ENCODE measurements around the gene ERLEC1.
"Not testable (repeated sequence)": the region's sequence is repeated elsewhere in the genome, so short reads cannot be mapped to it uniquely, and the experiment has no call there.

Gene ERLEC1

GRCh38 chr2:53842891-53843290 lies 56.0 kb downstream of the ERLEC1 start:
- no peak for DNase-seq

DNA sequence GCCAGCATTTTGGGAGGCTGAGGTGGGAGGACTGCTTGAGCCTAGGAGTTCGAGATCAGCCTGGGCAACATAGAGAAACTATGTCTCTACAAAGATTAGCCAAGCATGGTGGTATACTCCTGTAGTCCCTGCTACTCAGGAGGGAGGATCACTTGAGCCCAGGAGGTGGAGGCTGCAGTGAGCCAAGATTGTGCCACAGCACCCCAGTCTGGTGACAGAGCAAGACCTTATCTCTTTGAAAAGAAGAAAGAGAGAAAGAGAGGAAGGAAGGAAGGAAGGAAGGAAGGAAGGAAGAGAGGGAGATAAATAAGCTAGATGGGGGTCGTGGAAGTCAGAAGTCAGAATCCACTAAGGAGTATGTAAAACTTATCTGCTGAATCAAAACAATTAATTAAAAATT lies 56.8 kb downstream of the ERLEC1 start:
- DNase-seq, result no peak

GRCh38 chr2:53848062-53848461 lies 61.2 kb downstream of the ERLEC1 start:
- no peak for DNase-seq

- DNase-seq, result not testable (repeated sequence)
Observed at GRCh38 chr2:53851052-53851757, 64.4 kb downstream of the ERLEC1 start.

- no peak for DNase-seq
Observed at GRCh38 chr2:53852532-53852931, 65.7 kb downstream of the ERLEC1 start.

DNA sequence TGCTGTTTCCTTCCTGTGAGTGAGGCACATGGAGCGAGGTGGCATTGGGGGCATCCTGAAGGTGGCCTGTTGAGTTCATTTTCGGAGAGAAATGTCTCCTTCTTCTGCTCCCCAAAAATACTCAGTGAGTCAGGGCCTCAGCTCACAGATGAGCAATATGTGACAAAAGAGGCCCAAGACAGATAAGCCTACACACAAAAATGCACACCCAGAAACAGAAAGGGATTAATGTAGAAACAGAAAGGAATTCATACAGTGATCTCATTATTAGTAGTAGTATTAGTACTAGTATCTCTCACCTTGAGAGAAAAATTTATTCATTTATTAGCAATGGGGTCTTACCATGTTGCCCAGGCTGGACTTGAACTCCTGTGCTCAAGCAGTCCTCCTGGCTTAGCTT lies 67.8 kb downstream of the ERLEC1 start:
- no peak for DNase-seq

- DNase-seq, result no peak
Observed at GRCh38 chr2:53856272-53856671, 69.4 kb downstream of the ERLEC1 start.

DNA sequence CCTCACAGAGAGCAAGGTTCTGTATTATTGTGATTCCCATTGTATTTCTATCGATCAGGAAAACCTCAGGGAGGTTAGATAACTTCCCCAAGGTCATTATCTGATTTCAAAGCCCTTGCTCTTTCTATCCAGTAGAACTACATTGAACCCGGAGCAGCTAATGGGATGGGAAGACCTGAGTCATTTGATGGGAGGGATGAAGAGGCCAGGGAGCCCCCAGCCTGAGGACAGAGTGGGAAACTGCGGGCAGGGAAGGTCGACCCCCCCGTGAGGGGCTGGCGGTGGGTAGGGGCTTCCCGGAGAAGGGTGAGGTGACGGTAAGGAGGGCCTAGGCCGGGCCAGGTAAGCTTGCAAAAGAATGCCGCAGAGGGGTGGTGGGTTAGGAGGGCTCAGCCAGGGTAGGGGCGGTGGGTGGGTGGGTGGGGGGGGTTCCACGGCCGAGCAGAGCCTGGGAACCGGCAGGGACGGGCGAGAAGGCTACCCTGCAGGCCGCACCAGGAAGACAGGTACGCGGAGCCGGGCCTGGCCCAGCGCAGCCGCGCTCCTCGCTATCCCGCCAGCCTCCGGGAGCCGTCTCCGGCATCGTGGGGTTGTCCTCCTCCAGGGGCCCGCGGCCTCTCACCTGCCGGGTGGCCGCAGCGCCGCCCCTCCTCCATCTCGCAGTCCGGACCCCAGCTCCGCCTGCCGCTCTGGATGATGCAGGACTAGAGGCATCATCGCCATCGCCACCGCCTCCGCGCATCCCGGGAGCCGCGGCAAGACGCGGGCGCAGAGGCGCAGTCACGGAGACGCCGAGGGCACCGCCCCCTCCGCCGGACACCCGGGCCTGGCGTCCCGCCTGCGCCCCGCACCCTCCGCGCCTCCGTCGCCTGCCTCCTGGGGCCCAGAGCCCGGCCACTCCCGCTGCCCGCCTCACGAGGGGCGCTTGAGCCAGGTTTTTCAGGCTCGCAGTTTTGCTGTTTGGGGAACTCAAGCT lies 72.7 kb downstream of the ERLEC1 start, which contains the start of gene GPR75:
GPR75 (minus strand) TSS at position 762 of the 976 bp plus-strand sequence. CDS start 5,211 bp downstream, outside the sequence.
- no peak for DNase-seq

- DNase-seq, result no peak
Observed at GRCh38 chr2:53861824-53862223, 75.0 kb downstream of the ERLEC1 start.

- DNase-seq, result no peak
Observed at GRCh38 chr2:53863538-53864227, 76.8 kb downstream of the ERLEC1 start.

DNA sequence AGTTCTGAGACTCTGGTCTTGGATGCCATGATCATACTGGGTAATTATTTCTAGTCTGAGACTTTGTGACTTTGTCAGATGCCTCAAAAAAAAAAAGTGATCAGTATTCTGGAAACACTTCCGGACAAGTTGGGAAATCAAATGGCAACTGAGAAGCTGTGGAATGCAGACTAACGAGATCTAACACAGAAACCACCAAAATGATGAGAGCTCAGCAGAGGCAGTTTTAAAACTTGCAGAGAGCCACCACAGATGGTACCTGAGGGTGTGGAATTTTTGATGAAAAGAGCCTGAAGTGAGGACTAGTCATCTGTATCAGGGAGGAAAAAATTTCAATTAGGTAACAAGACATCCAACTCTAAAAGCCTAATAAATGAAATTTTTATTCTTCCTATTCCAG lies 78.4 kb downstream of the ERLEC1 start:
- no peak for DNase-seq

DNA sequence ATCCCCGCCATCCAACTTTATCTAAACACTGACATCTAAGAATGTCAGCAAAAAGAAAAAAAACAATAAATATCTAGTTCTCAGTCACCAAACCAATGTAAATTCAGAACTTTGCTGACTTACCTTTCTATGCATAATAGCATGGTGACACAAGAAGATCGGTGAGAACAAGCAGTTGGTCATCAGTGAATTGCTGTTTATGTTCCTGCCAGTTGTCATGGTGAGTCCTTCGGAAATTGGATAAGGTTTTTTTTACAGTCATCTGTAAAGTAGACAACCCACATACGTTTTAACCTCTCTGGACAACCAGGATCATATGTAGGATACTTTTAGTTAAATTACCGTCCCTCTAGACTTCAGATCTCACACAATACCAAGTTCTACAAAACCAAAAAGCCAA lies 79.1 kb downstream of the ERLEC1 start:
- no peak for DNase-seq

- no peak for DNase-seq
Observed at GRCh38 chr2:53867169-53867568, 80.3 kb downstream of the ERLEC1 start.

DNA sequence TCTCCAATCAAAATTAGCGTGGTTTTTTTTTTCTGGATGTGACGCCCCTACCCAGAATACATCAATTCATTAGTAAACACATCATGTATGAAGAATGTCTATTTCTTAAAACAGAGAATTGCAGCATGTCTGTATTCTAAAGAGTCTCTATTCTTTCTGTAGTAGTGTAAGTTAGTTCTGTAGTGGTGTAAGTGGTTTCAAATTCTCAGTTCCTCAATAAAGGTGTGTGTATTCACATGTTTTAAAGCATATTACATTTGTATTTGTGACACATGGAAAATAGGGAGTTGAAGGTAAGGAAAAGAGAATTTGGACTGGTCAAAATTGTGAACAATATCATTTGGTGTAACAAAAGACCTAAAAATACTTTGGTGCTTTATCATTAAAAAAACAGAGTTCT lies 80.9 kb downstream of the ERLEC1 start:
- DNase-seq, result no peak
